AG04450 (cell line): ENCODE data around the gene SECTM1. TPM values are rescaled to one million over a fixed set of nuclear protein-coding genes. Genes with fewer than 3 reads are reported as not detected.

ENCODE experiments used
- CTCF ChIA-PET: fragments of 300-600, 350-600 bp; formaldehyde crosslinking; extraction: SDS; loops from one replicate; lab custom pipeline; 2022; ENCODE audit warnings: antibody characterized with exemption, inconsistent platforms; lab: Charles Lee
- POLR2A ChIA-PET: fragments of 350-600 bp; formaldehyde crosslinking; extraction: SDS; loops from one replicate; lab custom pipeline; 2021; ENCODE audit warnings: antibody characterized with exemption, inconsistent platforms; lab: Yijun Ruan, JAX
- DNase-seq: peaks from one replicate; pipeline ENCODE4 v3.0.0-alpha.2; 2011; ENCODE audit warnings: low read depth, low spot score
- H3K27ac ChIP-seq: one replicate; pipeline ENCODE4 v1.5.1; 2012; ENCODE audit warnings: low read depth, low read length, control low read depth
- H3K27me3 ChIP-seq: one replicate; pipeline ENCODE4 v1.6.0; 2012; ENCODE audit warnings: low read length; ENCODE audit not compliant: control insufficient read depth, insufficient read depth
- H3K4me3 ChIP-seq: 2 replicates; pipeline ENCODE4 v1.5.1; 2011; ENCODE audit warnings: mild to moderate bottlenecking, low read depth, low read length, control low read depth
- H3K9me3 ChIP-seq: 2 replicates; pipeline ENCODE4 v1.5.1; 2012; ENCODE audit warnings: low read length; ENCODE audit not compliant: control insufficient read depth, insufficient read depth
- CTCF ChIP-seq: IDR thresholded peaks from 2 replicates; pipeline ENCODE4 v1.5.1; 2011; ENCODE audit warnings: low read depth, low read length, control low read depth, inconsistent platforms
- polyA plus RNA-seq: library from polyadenylated mRNA; depleted of rRNA; stranded (reverse); fragments of >200 nt; gene quantifications from 2 replicates; pipeline ENCODE4 v1.2.3, GENCODE V29; 2011

Gene SECTM1
- polyA plus RNA-seq, 1 experiment, result 8.0 TPM

- H3K4me3 ChIP-seq, result no peak overlapping the region
- H3K9me3 ChIP-seq, result peaks cover 8% of the 10 kb centered on the region; the same call in 1 of the 2 replicates
- TF ChIP-seq CTCF, result no peak
- CTCF ChIA-PET, result no interaction called here
- peaks cover 22% of the 10 kb centered on the region for H3K27me3 ChIP-seq
- no peak for DNase-seq
- no peak overlapping the region for H3K27ac ChIP-seq
- POLR2A ChIA-PET, result no interaction called here
These were observed 5.2 kb downstream of the SECTM1 start for GRCh38 chr17:82328141-82328993.

- ChIA-PET CTCF (no interaction called here), POLR2A (no interaction called here)
- no peak for TF ChIP-seq CTCF
- H3K27me3 ChIP-seq, result peaks cover 22% of the 10 kb centered on the region
- H3K9me3 ChIP-seq, result peaks cover 8% of the 10 kb centered on the region; the same call in 1 of the 2 replicates
- H3K4me3 ChIP-seq, result no peak overlapping the region
- DNase-seq, result no peak
- H3K27ac ChIP-seq, result no peak overlapping the region
These were observed 5.8 kb downstream of the SECTM1 start for GRCh38 chr17:82327757-82328140.

DNA sequence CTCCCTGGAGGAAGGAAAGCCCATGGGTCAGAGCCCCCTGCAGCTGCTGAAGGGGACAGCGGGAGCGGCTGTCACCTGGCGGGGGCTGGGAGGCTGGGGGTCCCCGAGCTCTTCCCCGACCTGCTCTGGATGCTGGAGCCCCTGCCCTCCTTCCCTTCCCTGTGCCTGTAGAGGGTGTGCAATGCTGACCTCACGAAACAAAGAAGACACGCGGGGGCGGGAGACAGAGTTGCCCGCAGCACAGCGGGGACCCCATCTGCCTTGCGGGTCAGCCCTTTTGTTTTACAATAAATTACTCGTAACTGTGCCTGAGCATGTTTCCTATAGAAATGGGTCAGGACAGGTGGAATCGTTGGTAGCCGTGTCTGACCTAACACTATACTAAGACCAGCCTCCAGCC is 6.3 kb downstream of the SECTM1 start:
- peaks cover 22% of the 10 kb centered on the region for H3K27me3 ChIP-seq
- POLR2A ChIA-PET, result no interaction called here
- TF ChIP-seq CTCF, result no peak
- CTCF ChIA-PET, result no interaction called here
- peaks cover 7% of the 10 kb centered on the region; the same call in 1 of the 2 replicates for H3K9me3 ChIP-seq
- no peak overlapping the region for H3K27ac ChIP-seq
- H3K4me3 ChIP-seq, result no peak overlapping the region
- DNase-seq, result no peak

- DNase-seq, result no peak
- H3K9me3 ChIP-seq, result no peaks in the 10 kb centered on the region; the same call in 1 of the 2 replicates
- no peak overlapping the region for H3K27ac ChIP-seq
- H3K27me3 ChIP-seq, result peaks cover 25% of the 10 kb centered on the region
- POLR2A ChIA-PET, result interaction anchor here (0.7 to 0.8 kb wide), 2 partner anchors 33 to 53 kb away, joined by 4 read pairs; no protein-coding TSS in a partner anchor
- CTCF ChIA-PET, result no interaction called here
- TF ChIP-seq CTCF, result no peak
- H3K4me3 ChIP-seq, result no peak overlapping the region
These were observed 8.0 kb downstream of the SECTM1 start for GRCh38 chr17:82325286-82326180.
